Suprapubic skin (tissue), 4 donors: ENCODE measurements around the gene ROR2.

ENCODE experiments used
- EP300 ChIP-seq: sonication (generic); formaldehyde crosslinking; IDR thresholded peaks from one replicate; pipeline ENCODE4 v1.6.1; 2017; ENCODE audit warnings: antibody characterized with exemption
- POLR2A ChIP-seq, 2 donors: fragments of 450-650 bp; IDR thresholded peaks; one replicate each; pipeline ENCODE4 v1.6.1; 2017; ENCODE audit warnings: antibody characterized with exemption in 2 of 2, mild to moderate bottlenecking in 2 of 2, moderate library complexity in 2 of 2
- POLR2AphosphoS5 ChIP-seq, 3 donors: sonication (generic); formaldehyde crosslinking; IDR thresholded peaks; one replicate each; pipeline ENCODE4 v1.6.1; 2017; ENCODE audit warnings: antibody characterized with exemption in 3 of 3
- TF ChIP-seq, protein P1 (sequence below), 2 donors: fragments of 200-600 bp in 1 of 2; fragments of 450-650 bp in 1 of 2; sonication (generic) in 1 of 2; IDR thresholded peaks; one replicate each; pipeline ENCODE4 v1.5.1; 2016 to 2019; ENCODE audit warnings: antibody characterized with exemption in 2 of 2, mild to moderate bottlenecking in 1 of 2, moderate library complexity in 1 of 2

- TF ChIP-seq, protein P1, sequence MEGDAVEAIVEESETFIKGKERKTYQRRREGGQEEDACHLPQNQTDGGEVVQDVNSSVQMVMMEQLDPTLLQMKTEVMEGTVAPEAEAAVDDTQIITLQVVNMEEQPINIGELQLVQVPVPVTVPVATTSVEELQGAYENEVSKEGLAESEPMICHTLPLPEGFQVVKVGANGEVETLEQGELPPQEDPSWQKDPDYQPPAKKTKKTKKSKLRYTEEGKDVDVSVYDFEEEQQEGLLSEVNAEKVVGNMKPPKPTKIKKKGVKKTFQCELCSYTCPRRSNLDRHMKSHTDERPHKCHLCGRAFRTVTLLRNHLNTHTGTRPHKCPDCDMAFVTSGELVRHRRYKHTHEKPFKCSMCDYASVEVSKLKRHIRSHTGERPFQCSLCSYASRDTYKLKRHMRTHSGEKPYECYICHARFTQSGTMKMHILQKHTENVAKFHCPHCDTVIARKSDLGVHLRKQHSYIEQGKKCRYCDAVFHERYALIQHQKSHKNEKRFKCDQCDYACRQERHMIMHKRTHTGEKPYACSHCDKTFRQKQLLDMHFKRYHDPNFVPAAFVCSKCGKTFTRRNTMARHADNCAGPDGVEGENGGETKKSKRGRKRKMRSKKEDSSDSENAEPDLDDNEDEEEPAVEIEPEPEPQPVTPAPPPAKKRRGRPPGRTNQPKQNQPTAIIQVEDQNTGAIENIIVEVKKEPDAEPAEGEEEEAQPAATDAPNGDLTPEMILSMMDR (IDR thresholded peaks at IDR 0.05), result no peak
- TF ChIP-seq POLR2AphosphoS5 (IDR thresholded peaks at IDR 0.05) (no peak), POLR2A (IDR thresholded peaks at IDR 0.05) (no peak), EP300 (no peak)
Measured at GRCh38 chr9:91946196-91946595, 3.8 kb downstream of the ROR2 start.
